GM18909 (cell line): ENCODE measurements around the gene PQBP1.
"Not testable (repeated sequence)": the region's sequence is repeated elsewhere in the genome, so short reads cannot be mapped to it uniquely, and the experiment has no call there.

Experiments
- ATAC-seq: cut with Tn5 transposase; IDR thresholded peaks from one replicate; pipeline ENCODE4 v1.9.1; 2021; ENCODE audit warnings: mild to moderate bottlenecking; ENCODE audit not compliant: unreplicated experiment, poor library complexity

The PQBP1 gene, protein sequence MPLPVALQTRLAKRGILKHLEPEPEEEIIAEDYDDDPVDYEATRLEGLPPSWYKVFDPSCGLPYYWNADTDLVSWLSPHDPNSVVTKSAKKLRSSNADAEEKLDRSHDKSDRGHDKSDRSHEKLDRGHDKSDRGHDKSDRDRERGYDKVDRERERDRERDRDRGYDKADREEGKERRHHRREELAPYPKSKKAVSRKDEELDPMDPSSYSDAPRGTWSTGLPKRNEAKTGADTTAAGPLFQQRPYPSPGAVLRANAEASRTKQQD

DNA sequence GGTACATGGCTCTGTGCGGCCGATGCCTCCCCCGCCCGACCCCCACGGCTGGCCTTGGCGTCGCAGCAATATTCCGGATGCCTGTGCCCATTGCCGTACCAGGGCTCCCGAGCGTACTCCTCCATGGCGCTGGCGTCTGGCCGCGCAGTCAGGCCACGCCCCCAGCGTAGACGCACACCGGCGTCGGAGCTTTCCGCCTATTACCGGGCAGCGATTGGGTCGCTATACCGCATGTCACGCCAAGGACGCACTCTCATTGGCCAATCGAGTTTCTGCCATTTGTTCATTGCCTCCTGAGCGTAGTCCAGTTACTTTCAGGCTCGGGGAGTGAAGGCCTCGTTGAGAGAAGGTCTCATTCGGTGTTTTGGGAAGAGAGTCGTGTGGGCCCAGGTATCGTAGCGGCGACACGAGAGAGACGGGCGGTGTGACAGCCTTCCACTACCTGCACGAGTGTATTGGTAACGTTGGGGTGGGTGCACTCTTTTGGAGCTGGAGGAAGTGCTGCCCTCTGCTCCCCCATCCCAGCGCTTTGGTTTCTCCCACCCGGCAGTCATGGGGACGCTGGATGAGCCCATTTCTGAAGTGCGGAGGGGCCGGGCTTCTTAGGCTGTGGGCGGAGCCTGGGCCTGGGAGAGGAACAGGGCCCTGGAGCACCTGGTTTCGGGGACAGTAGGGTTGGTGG is at the start of gene PQBP1, which contains the start of gene TIMM17B:
Gene PQBP1 (plus strand): TSS at position 306 of the 682 bp plus-strand sequence. CDS start 580 bp downstream, outside the sequence.
Gene TIMM17B (minus strand): TSS at position 144 of the 682 bp plus-strand sequence. CDS start 19 bp downstream, at position 125.
- peak; percentile 84 for ATAC-seq

DNA sequence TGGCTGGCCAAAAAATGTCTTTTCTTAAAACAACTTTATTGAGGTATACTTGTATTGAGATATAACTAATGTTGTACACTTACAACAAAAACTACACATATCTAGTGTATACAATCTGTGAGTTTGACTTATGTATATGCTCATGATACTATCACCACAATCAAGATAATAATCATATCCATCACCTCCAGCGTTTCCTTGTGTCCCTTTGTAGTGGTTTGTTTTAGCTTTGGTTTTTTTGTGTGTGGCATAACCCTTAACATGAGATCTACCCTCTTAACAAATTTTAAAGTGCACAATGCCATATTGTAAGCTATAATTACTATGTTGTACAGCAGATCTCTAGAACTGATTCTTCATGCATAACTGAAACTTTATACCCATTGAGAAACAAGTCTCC is 48.9 kb upstream of the PQBP1 start:
- no peak for ATAC-seq

- ATAC-seq: no peak
Measured at GRCh38 chrX:48852857-48853256, 44.9 kb upstream of the PQBP1 start.

DNA sequence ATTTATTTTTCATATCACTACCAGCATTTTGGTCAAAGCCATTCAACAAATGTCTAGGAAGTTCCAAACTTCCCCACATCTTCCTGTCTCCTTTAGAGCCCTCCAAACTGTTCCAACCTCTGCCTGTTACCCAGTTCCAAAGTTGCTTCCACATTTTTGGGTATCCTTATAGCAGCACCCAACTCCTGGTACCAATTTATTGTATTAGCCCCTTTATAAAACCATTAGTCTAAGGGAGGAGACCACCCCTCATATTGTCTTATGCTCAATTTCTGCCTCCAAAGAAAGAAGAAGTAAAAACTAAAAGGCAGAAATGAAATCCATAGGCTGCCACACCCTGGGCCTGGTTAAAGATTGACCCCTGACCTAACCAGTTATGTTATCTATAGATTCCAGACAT is 44.2 kb upstream of the PQBP1 start:
- ATAC-seq: not testable (repeated sequence)

GRCh38 chrX:48854121-48854804 is 43.5 kb upstream of the PQBP1 start:
- not testable (repeated sequence) for ATAC-seq

GRCh38 chrX:48854898-48855297 is 42.8 kb upstream of the PQBP1 start:
- ATAC-seq: no peak

DNA sequence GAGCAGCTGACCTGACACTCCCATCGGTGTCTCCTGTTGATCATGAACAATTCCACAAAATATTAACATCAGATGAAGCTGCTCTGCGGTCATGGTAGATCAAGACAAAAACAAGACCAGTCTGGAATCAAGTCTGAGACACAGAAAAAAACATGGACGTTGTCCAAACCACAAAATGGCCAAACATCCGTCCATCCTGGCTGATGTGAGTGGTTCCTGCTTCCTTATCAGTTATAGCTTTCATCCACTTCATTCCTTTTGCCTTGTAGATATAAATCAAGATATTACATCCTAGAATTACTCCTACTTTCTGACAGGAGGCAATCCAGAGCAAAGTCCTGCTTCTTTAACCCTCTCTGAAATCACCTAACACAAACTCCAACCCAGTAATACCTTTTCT is 33.5 kb upstream of the PQBP1 start:
- no peak for ATAC-seq

DNA sequence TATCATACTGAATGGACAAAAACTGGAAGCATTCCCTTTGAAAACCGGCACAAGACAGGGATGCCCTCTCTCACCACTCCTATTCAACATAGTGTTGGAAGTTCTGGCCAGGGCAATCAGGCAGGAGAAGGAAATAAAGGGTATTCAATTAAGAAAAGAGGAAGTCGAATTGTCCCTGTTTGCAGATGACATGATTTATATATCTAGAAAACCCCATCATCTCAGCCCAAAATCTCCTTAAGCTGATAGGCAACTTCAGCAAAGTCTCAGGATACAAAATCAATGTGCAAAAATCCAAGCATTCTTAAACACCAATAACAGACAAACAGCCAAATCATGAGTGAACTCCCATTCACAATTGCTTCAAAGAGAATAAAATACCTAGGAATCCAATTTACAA is 25.7 kb upstream of the PQBP1 start:
- not testable (repeated sequence) for ATAC-seq

DNA sequence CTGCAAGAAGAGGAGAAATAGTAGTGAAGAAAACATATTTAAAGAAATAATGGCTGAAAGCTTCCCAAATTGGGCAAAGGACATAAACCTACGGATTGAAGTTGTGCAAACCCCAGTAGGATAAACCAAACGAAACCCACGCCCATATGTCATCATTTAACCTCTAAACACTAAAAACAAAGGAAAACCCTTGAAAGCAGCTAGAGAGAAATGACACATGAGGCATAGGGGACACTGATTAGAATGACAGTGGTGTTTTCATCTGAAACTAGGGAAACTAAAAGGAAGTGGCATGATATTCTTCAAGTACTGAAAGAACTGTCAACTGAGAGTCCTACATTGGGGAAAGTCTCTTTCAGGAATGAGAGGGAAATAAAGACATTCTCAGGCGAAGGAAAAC is 20.8 kb upstream of the PQBP1 start:
- ATAC-seq: not testable (repeated sequence)

GRCh38 chrX:48883729-48884128 is 14.0 kb upstream of the PQBP1 start:
- no peak for ATAC-seq

DNA sequence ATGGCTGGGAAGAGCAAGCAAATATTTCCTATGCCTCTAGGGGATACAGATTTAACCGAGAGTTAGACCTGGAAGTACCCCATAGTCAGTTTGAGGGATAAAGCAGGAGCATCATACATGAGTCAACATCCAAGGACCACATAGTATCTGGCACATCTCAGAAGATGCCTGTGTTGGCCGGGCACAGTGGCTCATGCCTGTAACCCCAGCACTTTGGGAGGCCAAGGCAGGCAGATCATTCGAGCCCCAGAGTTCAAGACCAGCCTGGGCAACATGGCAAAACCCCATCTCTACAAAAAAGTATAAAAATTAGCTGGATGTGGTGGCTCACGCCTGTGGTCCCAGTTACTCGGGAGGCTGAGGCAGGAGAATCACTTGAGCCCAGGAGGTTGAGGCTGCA is 11.1 kb upstream of the PQBP1 start:
- ATAC-seq: not testable (repeated sequence)

DNA sequence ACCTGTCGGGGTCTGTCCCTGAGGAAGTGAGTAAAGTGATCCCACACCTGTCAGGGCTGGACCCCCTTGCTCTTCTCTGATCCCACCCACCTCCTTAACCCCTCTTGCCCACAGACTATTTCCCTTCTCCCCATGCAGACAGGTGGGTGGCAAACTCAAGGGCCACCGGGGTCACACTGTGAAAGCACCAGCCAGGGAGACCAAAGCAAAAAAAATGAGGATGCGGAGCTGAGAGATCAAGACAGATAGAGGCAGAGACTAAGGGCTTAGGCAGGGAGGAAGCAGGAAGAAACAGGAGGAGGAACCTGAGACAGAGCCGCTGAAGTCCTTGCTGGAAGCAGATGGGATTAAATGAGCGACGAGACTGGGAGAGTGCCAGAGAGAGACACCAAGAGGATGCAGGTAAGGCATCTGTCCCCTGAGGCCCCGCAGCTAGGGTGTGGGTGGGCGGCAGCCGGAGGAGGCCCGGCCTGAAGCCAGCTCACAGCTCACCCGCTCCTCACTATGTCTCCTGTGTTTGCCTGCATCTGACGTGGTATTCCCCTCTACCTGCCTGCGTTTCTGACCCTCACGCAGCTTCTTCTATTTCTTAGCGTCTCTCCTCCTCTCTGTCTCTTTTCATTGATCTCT is 7.3 kb upstream of the PQBP1 start:
- no peak for ATAC-seq

DNA sequence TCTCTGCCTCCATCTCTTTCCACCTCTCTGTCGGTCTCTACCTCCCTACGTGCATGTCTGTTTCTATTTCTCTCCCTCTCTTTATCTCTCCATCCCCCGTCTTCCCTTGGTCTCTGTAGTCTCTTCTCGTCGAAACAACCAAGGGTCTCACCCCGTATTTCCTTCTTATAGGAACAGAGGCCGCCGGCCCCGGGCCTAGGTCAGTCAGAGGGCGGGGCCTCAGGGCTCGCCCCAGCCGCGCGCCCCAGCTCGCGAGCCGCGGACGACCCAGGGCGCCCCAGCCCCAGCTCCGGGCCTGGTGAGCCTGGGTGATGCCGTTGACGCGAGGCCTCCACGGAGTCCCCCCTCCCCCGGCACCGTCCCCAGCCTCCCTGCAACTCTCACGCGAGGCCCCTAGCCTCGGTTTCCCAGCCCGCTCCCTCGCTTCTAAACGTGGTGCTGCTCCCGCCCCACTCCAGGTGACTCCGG is 6.8 kb upstream of the PQBP1 start:
- ATAC-seq: peak; percentile 47

GRCh38 chrX:48891402-48892288 is 6.1 kb upstream of the PQBP1 start:
- ATAC-seq: peak; percentile 77

DNA sequence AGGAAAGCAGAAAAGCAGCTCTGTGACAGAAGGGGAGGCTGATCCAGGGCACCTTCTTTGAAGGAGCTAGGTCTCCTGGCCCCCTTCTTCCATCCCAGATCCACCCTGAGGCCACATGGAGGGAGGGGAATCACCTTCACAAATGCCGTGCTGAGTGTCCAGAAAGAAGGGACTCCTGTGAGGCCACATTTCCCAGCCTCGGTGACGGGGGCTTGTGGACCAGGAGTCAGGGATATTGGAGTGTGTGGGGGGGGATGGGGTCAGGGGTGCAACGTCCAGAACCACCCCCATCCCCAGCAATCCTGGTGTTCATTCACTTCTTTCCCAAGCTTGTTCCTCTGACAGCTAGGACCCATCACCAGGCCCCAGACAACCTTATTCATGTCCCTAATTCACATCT is 4.8 kb upstream of the PQBP1 start:
- ATAC-seq: no peak

GRCh38 chrX:48893556-48894348 is 4.0 kb upstream of the PQBP1 start:
- no peak for ATAC-seq

DNA sequence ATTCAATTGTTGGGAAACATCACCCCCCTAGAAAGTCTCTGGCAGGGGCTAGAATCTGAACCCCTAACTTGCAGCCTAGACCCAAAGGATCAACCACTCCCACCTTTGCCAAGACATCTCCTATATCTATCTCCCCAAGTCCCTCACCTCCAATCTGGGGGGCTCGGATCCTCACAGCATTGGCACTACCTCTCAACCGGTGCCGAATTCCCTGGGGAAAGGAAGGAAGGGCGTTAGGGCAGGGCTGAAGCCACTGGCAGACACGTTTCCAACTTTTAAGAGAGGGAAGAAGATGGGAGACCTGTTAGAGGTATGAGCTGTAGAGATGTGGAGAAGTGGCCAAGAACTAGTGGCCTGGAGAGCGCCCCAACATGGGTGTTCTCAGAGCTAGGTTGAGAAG is 2.8 kb upstream of the PQBP1 start:
- ATAC-seq: no peak

GRCh38 chrX:48896611-48897011 is 1.1 kb upstream of the PQBP1 start:
- no peak for ATAC-seq

- peak; percentile 10 for ATAC-seq
Measured at GRCh38 chrX:48897157-48897624, 539 bp upstream of the PQBP1 start.
